Cardiac atrium fibroblast (primary cell): ENCODE results near the gene FBXL2. TPM values are rescaled to one million over a fixed set of nuclear protein-coding genes. Genes with fewer than 3 reads are reported as not detected.

ENCODE experiments used
- total RNA-seq: library from RNA; depleted of rRNA; stranded (reverse); fragments of >200 nt; gene quantifications from 2 replicates; pipeline ENCODE4 v1.2.3, GENCODE V29; 2015

The FBXL2 gene, protein sequence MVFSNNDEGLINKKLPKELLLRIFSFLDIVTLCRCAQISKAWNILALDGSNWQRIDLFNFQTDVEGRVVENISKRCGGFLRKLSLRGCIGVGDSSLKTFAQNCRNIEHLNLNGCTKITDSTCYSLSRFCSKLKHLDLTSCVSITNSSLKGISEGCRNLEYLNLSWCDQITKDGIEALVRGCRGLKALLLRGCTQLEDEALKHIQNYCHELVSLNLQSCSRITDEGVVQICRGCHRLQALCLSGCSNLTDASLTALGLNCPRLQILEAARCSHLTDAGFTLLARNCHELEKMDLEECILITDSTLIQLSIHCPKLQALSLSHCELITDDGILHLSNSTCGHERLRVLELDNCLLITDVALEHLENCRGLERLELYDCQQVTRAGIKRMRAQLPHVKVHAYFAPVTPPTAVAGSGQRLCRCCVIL
- total RNA-seq, result 8.3 and 11.2 TPM in 2 replicates

DNA sequence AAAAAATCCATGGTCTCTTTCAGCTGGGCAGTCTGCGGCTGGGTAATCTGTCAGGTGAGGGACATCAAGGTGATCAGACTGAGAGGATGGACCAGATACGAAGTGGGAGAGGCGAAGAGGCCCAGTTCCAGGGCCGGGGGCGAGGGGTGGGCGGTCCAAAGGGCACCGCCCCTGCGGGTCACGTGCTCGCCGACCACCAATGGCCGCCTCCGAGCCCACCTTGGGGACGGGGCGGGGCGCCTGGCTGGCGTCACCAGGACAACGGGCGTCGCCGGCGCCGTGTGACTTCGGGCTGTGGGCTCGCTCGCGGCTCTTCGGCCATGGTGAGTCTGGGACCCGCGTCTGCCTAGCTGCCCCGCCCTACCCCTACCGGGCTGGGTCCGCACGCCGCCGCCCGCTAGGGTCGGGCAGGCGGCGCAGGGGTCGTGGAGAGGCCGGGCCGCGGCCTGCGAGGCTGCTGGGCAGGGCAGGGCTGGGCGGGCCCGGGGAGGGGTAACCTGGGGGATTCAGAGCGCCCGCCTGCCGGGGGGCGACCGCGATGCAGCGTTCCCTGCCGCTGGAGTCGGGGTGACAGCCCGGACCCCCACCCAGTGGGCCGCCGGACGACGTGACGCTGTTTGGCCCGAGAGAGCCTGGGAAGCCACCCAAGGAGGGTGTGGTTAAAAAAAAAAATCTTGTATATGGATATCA is at the start of gene FBXL2:
TSS of gene FBXL2 (plus strand) at position 250 of the 690 bp plus-strand sequence. CDS start at position 321, 71 bp downstream.

Other genes starting within 250 kb of the FBXL2 start
- 75.8 and 80.8 TPM in 2 replicates for gene GLB1, start 180.3 kb upstream of the FBXL2 start, total RNA-seq
- gene TMPPE, start 180.3 kb upstream of the FBXL2 start, total RNA-seq, result 3.2 and 7.8 TPM in 2 replicates
- gene CRTAP, start 163.4 kb upstream of the FBXL2 start, total RNA-seq, result 314 and 345 TPM in 2 replicates
- gene SUSD5, start 58.6 kb upstream of the FBXL2 start, total RNA-seq, result 1.8 and 4.2 TPM in 2 replicates
- gene UBP1, start 163.0 kb downstream of the FBXL2 start, total RNA-seq, result 54.3 and 54.5 TPM in 2 replicates